Measurements from ENCODE around the gene HNRNPDL.

Gene HNRNPDL

DNA sequence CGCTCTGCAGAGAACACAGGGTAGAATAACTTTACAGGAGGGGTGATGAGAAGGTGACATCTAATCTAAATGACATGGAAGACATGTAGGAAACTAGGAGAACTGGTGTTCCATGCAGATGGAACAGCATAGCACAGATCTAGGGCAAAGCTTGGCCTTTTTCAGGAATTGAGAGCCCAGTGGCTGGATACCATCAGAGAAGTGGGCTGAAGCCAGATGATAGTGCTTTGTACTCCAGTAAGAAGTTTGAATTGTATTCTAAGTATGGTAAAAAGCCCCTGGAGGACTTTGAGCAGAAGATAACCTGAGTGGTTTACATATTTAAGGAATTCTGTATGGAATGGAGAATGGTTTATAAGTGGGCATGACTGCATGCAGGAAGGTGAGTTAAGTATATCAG is 33.0 kb upstream of the HNRNPDL start:
- DNase-seq (ENCODE audit: low read depth), result no peak
- H3K4me3 ChIP-seq (ENCODE audit: low read depth, low read length), result no peak overlapping the region
- TF ChIP-seq, protein P1, sequence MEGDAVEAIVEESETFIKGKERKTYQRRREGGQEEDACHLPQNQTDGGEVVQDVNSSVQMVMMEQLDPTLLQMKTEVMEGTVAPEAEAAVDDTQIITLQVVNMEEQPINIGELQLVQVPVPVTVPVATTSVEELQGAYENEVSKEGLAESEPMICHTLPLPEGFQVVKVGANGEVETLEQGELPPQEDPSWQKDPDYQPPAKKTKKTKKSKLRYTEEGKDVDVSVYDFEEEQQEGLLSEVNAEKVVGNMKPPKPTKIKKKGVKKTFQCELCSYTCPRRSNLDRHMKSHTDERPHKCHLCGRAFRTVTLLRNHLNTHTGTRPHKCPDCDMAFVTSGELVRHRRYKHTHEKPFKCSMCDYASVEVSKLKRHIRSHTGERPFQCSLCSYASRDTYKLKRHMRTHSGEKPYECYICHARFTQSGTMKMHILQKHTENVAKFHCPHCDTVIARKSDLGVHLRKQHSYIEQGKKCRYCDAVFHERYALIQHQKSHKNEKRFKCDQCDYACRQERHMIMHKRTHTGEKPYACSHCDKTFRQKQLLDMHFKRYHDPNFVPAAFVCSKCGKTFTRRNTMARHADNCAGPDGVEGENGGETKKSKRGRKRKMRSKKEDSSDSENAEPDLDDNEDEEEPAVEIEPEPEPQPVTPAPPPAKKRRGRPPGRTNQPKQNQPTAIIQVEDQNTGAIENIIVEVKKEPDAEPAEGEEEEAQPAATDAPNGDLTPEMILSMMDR (IDR thresholded peaks at IDR 0.05; ENCODE audit: low read depth, low read length, missing control alignments), result no peak

DNA sequence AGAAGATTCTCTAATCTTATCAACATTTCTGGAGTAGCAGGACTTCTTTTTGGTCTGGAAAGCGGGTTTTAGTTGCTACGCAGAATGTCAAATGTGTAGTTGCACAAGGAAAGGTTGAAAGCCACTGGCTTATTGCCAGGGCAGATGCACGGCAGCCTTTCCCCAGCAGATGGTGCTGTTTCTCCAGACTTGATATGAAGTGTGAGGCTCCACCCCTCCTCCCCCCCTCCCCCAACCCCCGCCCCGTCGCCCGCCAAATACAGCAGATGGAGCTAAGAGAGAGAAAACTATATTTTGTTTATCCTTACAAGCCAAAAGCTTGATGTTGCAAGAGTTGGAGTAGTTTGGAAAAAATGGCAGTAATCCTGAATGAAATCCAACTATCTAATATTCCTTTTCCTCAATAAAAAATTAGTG is 32.2 kb upstream of the HNRNPDL start:
- no peak overlapping the region for H3K4me3 ChIP-seq (ENCODE audit: low read depth, low read length)
- TF ChIP-seq, protein P1 (IDR thresholded peaks at IDR 0.05; ENCODE audit: low read depth, low read length, missing control alignments), result peak; percentile 82
- peak; percentile 53 for DNase-seq (ENCODE audit: low read depth)

DNA sequence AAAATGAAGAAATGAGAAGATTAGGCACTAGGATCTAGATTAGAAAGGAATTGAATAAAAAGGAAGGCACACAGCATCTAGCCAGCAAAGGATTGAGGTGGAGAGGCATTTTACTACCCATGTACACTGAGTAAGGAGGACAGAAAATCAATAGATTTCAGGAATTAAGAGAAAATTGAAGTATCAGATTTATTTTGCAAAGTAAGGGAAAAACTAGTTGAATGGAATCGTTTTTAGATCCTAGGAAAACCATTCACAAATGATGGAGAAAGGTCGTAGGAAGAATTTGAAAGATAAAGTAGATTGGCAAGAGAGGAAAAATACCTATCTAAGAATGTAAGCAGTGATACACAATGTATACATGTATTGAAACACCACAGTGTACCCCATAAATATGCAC is 31.4 kb upstream of the HNRNPDL start:
- DNase-seq (ENCODE audit: low read depth), result no peak
- H3K4me3 ChIP-seq (ENCODE audit: low read depth, low read length), result no peak overlapping the region
- TF ChIP-seq, protein P1 (IDR thresholded peaks at IDR 0.05; ENCODE audit: low read depth, low read length, missing control alignments), result no peak

DNA sequence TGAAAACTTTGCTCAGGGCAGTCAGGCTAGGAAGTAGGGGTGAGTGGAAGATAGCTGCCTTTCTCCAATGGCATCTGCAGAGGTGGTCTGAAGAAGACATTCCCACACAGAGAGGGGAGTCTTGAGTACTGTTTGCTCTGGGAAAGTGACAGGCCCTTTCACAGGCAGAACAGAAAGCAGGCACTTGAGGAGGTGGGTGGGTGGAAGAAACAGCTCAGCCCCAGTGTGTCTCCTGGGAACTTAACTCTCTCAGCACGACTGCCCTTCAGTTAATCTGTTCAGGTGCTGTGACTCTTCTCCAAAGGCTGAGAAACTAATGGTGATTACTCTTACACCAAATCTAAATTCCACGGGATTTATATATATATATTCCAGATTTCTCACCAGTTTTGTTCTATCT is 28.5 kb upstream of the HNRNPDL start:
- TF ChIP-seq, protein P1 (IDR thresholded peaks at IDR 0.05; ENCODE audit: low read depth, low read length, missing control alignments), result no peak
- H3K4me3 ChIP-seq (ENCODE audit: low read depth, low read length), result no peak overlapping the region
- no peak for DNase-seq (ENCODE audit: low read depth)

DNA sequence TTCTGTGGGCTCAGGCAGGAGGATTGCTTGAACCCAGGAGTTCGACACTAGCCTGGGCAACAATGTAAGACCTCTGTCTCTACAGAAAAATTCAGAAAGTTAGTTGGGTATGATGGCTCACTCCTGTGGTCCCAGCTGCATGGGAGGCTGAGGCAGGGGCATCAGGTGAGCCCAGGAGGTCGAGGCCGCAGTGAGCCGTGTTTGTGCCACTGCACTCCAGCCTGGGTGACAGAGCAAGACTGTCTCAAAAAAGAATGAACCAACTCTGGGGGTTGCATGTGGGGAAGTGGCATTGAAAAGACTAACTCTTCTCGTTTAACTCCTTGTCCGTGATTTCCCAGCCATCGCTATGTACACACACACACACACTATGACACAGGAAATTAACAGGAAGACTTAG is 27.0 kb upstream of the HNRNPDL start:
- TF ChIP-seq, protein P1 (IDR thresholded peaks at IDR 0.05; ENCODE audit: low read depth, low read length, missing control alignments), result no peak
- no peak for DNase-seq (ENCODE audit: low read depth)
- no peak overlapping the region for H3K4me3 ChIP-seq (ENCODE audit: low read depth, low read length)

DNA sequence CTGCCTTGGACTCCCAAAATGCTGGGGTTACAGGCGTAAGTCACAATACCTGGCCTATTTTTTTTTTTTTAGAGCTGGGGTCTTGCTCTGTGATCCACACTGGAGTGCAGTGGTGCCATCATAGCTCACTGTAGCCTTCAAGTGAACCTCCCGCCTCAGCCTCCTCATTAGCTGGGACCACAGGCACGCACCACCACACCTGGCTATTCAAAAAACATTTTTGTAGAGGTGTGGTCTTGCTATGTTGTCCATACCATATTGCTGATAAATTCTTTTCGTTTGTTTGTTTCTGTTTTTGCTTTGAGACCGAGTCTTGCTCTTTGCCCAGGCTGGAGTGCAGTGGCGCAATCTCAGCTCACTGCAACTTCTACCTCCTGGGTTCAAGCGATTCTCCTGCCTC is 21.8 kb upstream of the HNRNPDL start:
- no peak for DNase-seq (ENCODE audit: low read depth)
- H3K4me3 ChIP-seq (ENCODE audit: low read depth, low read length), result no peak overlapping the region
- TF ChIP-seq, protein P1 (IDR thresholded peaks at IDR 0.05; ENCODE audit: low read depth, low read length, missing control alignments), result no peak

DNA sequence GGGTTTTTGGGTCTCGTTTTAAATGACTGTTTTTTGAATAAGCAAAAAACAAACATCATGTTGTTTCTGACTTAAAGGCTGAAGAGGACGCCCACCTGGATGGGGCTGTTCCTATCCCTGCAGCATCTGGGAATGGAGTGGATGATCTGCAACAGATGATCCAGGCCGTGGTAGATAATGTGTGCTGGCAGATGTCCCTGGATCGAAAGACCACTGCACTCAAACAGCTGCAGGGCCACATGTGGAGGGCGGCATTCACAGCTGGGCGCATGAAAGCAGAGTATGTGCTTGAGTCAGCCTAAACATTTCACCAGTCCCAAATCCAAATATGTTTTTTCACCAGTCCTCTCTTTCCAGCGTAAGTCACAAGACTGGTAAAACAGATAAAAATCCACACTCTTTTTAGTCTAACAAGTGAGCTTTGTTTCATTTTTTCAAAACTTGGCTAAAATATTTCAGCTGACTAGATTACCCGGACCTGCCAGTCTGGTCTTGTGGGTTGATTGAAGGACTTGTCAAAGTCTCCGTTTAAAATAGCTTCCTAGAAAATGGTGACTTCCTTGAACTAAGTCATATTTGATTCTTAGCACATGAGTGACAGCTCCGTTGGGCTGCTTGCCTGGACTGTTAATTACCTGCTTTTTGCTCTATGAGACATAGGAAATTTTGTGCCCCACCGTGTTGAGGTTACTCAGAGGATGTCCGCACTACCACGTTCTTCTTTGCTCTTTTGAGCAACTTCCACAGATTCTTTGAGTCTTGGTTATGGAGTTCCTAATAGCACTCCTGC is 20.9 kb upstream of the HNRNPDL start:
- TF ChIP-seq, protein P1 (IDR thresholded peaks at IDR 0.05; ENCODE audit: low read depth, low read length, missing control alignments), result no peak
- H3K4me3 ChIP-seq (ENCODE audit: low read depth, low read length), result no peak overlapping the region

More for the DNA sequence above, 20.9 kb upstream of the HNRNPDL start:
- DNase-seq (ENCODE audit: low read depth), result no peak
